ENCODE results near the gene CYLD.

CYLD gene

DNA sequence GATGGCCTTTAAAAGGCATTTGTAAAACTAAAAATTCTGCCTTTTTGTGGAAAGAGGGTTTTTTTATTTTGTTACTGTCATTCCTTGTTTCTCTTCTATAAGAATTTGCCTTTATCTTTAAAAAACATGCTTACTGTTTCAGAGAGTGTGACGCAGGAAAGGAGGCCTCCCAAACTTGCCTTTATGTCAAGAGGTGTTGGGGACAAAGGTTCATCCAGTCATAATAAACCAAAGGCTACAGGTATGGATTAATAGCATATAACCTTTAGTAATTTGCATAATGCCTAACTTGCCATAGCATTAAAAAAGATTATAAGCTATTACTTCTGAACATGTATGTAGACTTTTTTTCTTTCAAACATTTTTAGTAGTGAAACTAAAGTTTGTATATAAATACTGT is 34.2 kb downstream of the CYLD start:
- no peak for DNase-seq (ENCODE audit: insufficient read length, low spot score)
- TF ChIP-seq, protein P1, sequence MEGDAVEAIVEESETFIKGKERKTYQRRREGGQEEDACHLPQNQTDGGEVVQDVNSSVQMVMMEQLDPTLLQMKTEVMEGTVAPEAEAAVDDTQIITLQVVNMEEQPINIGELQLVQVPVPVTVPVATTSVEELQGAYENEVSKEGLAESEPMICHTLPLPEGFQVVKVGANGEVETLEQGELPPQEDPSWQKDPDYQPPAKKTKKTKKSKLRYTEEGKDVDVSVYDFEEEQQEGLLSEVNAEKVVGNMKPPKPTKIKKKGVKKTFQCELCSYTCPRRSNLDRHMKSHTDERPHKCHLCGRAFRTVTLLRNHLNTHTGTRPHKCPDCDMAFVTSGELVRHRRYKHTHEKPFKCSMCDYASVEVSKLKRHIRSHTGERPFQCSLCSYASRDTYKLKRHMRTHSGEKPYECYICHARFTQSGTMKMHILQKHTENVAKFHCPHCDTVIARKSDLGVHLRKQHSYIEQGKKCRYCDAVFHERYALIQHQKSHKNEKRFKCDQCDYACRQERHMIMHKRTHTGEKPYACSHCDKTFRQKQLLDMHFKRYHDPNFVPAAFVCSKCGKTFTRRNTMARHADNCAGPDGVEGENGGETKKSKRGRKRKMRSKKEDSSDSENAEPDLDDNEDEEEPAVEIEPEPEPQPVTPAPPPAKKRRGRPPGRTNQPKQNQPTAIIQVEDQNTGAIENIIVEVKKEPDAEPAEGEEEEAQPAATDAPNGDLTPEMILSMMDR (IDR thresholded peaks at IDR 0.05; ENCODE audit: insufficient read depth, missing control alignments) = no peak
- FAIRE-seq = no peak

DNA sequence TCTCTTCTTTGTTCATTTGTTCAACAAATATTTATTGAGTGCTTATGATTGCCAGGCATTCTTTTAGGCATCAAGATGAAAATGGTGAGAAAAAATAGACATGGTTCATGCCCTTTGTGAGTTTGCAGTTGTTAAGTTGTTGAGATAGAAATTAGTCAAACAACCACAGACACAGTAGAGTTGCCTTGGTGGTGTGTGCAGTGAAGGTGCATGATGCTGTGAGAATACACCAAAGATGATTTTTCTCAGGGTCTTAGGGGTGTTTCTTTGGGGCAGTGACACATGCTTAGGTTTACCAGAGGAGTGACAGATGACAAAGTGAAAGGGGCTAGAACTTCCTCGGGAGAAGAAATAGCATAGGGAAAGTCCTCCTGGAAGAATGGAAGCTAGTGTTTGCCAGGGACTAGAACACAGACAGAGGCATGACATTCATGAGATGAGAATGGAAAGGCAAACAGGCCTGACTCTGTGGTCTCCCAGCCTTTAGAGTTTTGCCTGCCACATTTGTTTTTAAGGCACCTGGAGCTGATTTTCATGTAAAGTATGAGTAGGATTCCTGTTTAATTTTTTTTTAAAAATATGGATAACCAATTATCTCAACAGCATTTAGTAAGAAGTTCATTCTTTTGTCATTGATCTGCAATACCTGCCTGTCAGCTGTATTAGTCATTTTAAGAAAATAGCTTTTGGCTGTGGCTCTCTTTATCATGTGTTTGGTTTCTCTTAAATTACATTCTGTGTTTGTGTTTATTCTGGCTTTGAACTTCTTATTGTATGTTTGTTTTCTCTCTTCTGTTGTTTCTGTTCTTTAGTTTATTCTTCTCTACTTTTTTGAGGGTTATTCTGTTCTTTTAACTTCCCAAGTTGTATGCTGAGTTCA is 36.6 kb downstream of the CYLD start:
- no peak for DNase-seq (ENCODE audit: insufficient read length, low spot score)
- TF ChIP-seq, protein P1 (IDR thresholded peaks at IDR 0.05; ENCODE audit: insufficient read depth, missing control alignments) = no peak
- FAIRE-seq = no peak

DNA sequence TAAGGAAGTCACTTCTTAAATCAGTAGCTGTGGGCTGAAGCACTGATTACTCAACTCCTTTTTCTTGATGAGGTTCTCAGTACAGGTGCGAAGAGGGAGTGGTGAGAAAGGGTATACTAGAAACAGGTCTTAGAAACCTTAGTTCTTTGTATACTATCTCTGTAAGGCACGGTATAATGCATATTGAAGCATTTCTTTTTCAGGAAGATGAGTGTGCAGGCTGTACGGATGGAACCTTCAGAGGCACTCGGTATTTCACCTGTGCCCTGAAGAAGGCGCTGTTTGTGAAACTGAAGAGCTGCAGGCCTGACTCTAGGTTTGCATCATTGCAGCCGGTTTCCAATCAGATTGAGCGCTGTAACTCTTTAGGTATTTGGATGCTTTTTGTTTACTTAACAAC is 39.2 kb downstream of the CYLD start:
- TF ChIP-seq, protein P1 (IDR thresholded peaks at IDR 0.05; ENCODE audit: insufficient read depth, missing control alignments) = no peak
- FAIRE-seq = no peak
- DNase-seq (ENCODE audit: insufficient read length, low spot score) = no peak

DNA sequence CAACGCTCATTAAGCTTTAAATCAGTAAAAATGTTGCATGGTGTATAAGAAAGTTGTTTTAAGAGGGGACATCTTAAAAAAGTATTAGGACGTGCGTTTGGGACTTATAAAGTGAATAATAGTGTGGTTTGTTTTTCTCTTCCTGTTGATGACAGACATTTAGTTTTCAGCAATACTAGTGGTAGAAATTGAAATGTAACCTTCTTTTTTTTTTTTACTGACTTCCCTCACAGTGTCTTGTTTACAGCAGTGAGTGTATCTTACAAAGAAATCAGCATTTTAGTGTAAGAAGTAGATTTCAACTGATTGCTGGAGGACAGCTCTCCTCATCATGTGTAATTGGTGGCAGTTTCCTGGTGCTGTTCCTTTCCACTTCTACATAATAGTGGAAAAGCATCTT is 39.6 kb downstream of the CYLD start:
- DNase-seq (ENCODE audit: insufficient read length, low spot score) (no peak), FAIRE-seq (no peak)
- TF ChIP-seq, protein P1 (IDR thresholded peaks at IDR 0.05; ENCODE audit: insufficient read depth, missing control alignments) = no peak

DNA sequence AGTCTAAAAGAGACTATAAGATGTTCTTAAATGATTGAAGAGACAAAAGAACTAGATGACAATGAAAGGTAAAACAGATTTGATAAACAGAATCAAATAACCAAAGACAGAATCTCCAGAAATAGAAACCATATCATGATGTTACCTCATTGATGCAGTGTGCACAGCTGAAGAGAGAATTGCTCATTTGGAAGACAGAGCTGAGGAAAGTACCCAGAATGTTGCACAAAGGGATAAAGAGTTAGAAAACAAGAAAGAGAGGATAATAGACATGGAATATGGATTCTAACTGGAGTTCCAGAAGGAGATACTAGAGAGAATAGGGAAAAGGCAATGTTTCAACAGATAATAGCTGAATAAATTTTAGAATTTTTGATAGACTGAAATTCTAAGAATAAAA is 47.9 kb downstream of the CYLD start:
- FAIRE-seq (no peak), DNase-seq (ENCODE audit: insufficient read length, low spot score) (no peak)
- TF ChIP-seq, protein P1 (IDR thresholded peaks at IDR 0.05; ENCODE audit: insufficient read depth, missing control alignments) = no peak

DNA sequence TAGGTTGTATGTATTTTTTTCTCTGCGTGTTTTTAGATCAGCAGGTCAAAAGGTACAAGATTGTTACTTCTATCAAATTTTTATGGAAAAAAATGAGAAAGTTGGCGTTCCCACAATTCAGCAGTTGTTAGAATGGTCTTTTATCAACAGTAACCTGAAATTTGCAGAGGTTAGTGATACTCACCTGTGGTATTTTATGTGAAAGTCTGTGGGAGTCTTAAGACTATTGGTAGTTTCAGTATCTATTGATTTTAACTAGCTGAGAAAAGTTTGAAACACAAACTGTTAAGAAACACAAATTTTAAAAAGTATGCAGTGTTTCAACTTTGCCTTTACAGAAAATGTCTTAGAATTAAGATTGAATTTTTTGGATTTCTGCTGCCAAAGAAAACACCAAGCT is 49.6 kb downstream of the CYLD start:
- TF ChIP-seq, protein P1 (IDR thresholded peaks at IDR 0.05; ENCODE audit: insufficient read depth, missing control alignments) = no peak
- DNase-seq (ENCODE audit: insufficient read length, low spot score) = no peak
- no peak for FAIRE-seq

DNA sequence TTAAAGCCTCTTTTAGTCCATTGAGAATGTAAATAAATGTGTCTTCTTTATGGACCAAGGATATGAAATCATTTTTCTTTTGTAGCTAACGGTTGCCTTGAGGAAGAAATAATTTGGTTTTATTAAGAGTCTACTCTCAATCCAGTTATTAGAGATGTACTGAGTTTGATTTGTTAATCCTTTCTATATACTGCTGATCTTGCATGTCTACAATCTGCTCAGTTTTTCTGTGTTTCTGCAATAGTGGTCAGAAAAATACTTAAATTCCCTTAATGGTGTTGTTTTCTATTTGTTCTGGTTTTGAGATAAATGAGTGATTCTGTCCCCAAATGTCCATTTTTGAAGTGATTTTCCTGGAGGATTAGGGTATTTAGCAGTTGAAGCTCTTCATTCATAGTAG is 54.9 kb downstream of the CYLD start:
- FAIRE-seq (no peak), DNase-seq (ENCODE audit: insufficient read length, low spot score) (no peak)
- TF ChIP-seq, protein P1 (IDR thresholded peaks at IDR 0.05; ENCODE audit: insufficient read depth, missing control alignments) = no peak

All from D721Med (cell line).